AG04450 (cell line): ENCODE data around the gene CYP46A1. TPM values are rescaled to one million over a fixed set of nuclear protein-coding genes. Genes with fewer than 3 reads are reported as not detected.

ENCODE experiments used
- CTCF ChIA-PET: fragments of 300-600, 350-600 bp; formaldehyde crosslinking; extraction: SDS; loops from one replicate; lab custom pipeline; 2022; ENCODE audit warnings: antibody characterized with exemption, inconsistent platforms; lab: Charles Lee
- POLR2A ChIA-PET: fragments of 350-600 bp; formaldehyde crosslinking; extraction: SDS; loops from one replicate; lab custom pipeline; 2021; ENCODE audit warnings: antibody characterized with exemption, inconsistent platforms; lab: Yijun Ruan, JAX
- DNase-seq: peaks from one replicate; pipeline ENCODE4 v3.0.0-alpha.2; 2011; ENCODE audit warnings: low read depth, low spot score
- H3K27ac ChIP-seq: one replicate; pipeline ENCODE4 v1.5.1; 2012; ENCODE audit warnings: low read depth, low read length, control low read depth
- H3K27me3 ChIP-seq: one replicate; pipeline ENCODE4 v1.6.0; 2012; ENCODE audit warnings: low read length; ENCODE audit not compliant: control insufficient read depth, insufficient read depth
- H3K4me3 ChIP-seq: 2 replicates; pipeline ENCODE4 v1.5.1; 2011; ENCODE audit warnings: mild to moderate bottlenecking, low read depth, low read length, control low read depth
- H3K9me3 ChIP-seq: 2 replicates; pipeline ENCODE4 v1.5.1; 2012; ENCODE audit warnings: low read length; ENCODE audit not compliant: control insufficient read depth, insufficient read depth
- CTCF ChIP-seq: IDR thresholded peaks from 2 replicates; pipeline ENCODE4 v1.5.1; 2011; ENCODE audit warnings: low read depth, low read length, control low read depth, inconsistent platforms
- polyA plus RNA-seq: library from polyadenylated mRNA; depleted of rRNA; stranded (reverse); fragments of >200 nt; gene quantifications from 2 replicates; pipeline ENCODE4 v1.2.3, GENCODE V29; 2011

Gene CYP46A1
- polyA plus RNA-seq, 1 experiment: 0.07 TPM

GRCh38 chr14:99677231-99678140 lies 6.6 kb upstream of the CYP46A1 start:
- H3K9me3 ChIP-seq: peaks cover 26% of the 10 kb centered on the region
- H3K27ac ChIP-seq: no peak overlapping the region
- H3K27me3 ChIP-seq: peaks cover 13% of the 10 kb centered on the region
- CTCF ChIA-PET: interaction anchor here (0.9 kb wide), 2 partner anchors 208 to 222 kb away, joined by 3 to 5 read pairs; no protein-coding TSS in a partner anchor
- DNase-seq: no peak
- TF ChIP-seq CTCF: no peak
- POLR2A ChIA-PET: interaction anchor here (0.6 kb wide), 1 partner anchor 36 kb away, joined by 3 read pairs; no protein-coding TSS in a partner anchor
- no peak overlapping the region for H3K4me3 ChIP-seq

DNA sequence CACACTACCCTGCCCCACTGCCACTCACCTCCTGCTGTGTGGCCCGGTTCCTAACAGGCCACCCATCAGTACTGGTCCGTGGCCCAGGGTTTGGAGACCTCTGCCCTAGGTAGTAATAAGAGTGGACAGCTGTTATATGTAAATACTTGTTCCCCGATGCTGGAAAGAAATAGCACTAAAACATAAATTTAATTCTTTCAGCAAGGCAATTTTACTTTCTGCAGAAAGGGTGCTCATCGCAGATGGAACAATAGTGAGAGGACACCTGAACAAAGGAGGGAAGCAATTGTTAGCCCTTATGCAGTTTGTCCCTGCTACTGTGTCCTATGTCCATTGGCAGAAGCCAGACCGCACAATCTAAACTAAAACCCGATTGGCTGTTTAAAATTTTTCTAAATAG lies 5.9 kb upstream of the CYP46A1 start:
- POLR2A ChIA-PET: interaction anchor here (0.6 kb wide), 1 partner anchor 35 kb away, joined by 3 read pairs; no protein-coding TSS in a partner anchor
- Histone ChIP-seq H3K27me3 (peaks cover 12% of the 10 kb centered on the region), H3K4me3 (no peak overlapping the region), H3K9me3 (peaks cover 26% of the 10 kb centered on the region), H3K27ac (no peak overlapping the region)
- no peak for DNase-seq
- no peak for TF ChIP-seq CTCF
- CTCF ChIA-PET: interaction anchor here (3.2 kb wide), 1 partner anchor 208 kb away, joined by 10 read pairs; no protein-coding TSS in a partner anchor

DNA sequence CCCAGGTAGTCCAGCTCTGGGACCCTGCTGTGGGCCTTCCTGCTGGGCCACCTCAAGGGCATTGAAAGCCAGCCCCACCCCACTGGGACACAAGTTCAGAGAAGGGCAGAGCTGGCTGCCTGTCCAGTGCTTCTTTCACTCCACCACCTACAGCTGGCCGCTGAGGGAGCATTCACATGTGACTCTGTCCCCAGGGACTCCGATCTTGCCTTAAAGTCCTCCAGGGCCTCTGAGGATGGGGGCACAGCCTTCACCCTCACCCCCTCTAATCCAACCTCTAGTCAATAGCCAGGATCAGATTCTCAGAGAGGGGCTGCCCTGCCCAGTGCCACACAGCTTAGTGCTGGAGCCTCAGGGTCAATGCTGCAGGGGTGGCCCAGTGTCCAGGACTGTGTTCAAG lies 5.0 kb upstream of the CYP46A1 start:
- Histone ChIP-seq H3K9me3 (peaks cover 26% of the 10 kb centered on the region), H3K27ac (no peak overlapping the region), H3K4me3 (no peak overlapping the region), H3K27me3 (peaks cover 12% of the 10 kb centered on the region)
- ChIA-PET CTCF (interaction anchor here (2.0 to 3.2 kb wide), 2 partner anchors 206 to 207 kb away, joined by 5 to 10 read pairs; no protein-coding TSS in a partner anchor), POLR2A (no interaction called here)
- DNase-seq: no peak
- no peak for TF ChIP-seq CTCF

DNA sequence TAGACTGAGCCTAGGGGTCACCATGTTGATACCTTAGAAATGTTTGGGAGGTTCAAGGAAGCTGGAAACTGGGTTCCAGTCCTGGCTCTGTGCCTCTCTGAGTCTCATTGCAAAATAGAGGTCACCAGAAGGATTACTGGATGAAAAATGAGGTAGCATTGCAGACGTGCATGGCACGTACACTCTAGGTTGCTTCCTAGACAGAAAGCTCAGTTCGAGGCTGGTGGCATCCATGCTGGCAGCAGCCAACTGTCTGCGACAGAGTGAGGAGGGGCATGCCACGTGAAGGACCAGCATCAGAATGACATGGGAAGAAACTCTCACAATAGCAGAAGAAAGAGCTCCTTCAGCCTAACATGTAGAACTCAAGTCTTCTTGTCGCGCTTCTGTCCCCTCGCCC lies 4.6 kb upstream of the CYP46A1 start:
- peaks cover 26% of the 10 kb centered on the region for H3K9me3 ChIP-seq
- ChIA-PET CTCF (interaction anchor here (0.5 to 3.2 kb wide), 5 partner anchors 203 to 231 kb away, joined by 3 to 10 read pairs (median 4); no protein-coding TSS in a partner anchor), POLR2A (no interaction called here)
- no peak overlapping the region for H3K27ac ChIP-seq
- H3K27me3 ChIP-seq: peaks cover 12% of the 10 kb centered on the region
- no peak for DNase-seq
- no peak for TF ChIP-seq CTCF
- H3K4me3 ChIP-seq: no peak overlapping the region

DNA sequence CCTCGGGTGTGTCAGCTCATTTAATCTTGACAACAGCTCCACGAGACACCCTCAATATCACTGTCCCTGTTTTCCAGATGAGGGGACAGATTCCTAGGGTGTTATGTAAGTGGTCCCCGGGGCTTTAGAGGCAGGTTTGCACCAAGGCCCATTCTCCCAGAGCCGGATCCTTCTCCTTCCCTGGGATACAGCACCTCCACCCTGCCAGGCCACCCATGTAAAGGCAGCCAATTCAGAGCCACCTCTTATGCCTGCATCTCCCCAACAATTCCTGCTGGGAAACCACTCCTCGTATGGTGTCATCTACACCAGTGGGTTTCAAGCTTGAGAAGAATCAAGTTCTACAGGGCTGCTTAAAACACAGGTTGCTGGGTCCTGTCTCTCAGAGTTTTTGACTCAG lies 4.1 kb upstream of the CYP46A1 start:
- no peak for DNase-seq
- CTCF ChIA-PET: interaction anchor here (0.5 to 3.2 kb wide), 6 partner anchors 51 to 231 kb away, joined by 3 to 10 read pairs (median 4); no protein-coding TSS in a partner anchor
- POLR2A ChIA-PET: no interaction called here
- Histone ChIP-seq H3K27me3 (peaks cover 12% of the 10 kb centered on the region), H3K27ac (no peak overlapping the region), H3K4me3 (no peak overlapping the region), H3K9me3 (peaks cover 26% of the 10 kb centered on the region)
- TF ChIP-seq CTCF: no peak
